ENCODE results near the gene CLEC6A.
A peak's percentile ranks its signal among the peaks of the same experiment; 100 is the strongest.
"Not testable (repeated sequence)": the region's sequence is repeated elsewhere in the genome, so short reads cannot be mapped to it uniquely, and the experiment has no call there.

Gene CLEC6A

GRCh38 chr12:8455727-8456360 is at the start of gene CLEC6A:
Gene CLEC6A, plus strand, starts transcription at chr12:8455962. Its CDS starts 150 bp downstream, at chr12:8456112.
- no peak for DNase-seq

DNA sequence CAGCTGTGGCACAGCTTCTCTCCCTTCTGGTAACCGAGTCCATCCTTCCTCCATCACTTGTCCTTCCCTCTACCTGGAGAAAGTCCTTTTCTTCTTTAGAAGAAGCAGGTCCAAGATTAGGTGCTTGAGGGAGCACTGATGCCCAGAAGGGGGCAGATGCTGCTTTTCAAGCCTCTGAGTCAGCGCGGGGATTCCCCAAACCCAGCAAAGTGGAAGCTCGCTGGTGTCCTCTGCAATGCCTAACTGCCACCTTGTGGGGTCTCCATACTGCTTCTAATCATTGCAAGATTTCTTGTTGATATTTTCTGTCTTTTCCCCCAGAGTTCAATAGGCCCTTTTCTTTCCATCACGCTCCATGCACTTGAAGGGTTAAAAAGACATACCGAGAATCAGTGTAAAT is 36.2 kb upstream of the CLEC6A start:
- peak; percentile 64 to 70 for DNase-seq

- DNase-seq = no peak
Measured at GRCh38 chr12:8420506-8420905, 35.3 kb upstream of the CLEC6A start.

GRCh38 chr12:8444536-8445278 is 11.1 kb upstream of the CLEC6A start:
- peak; percentile 18 to 20 for DNase-seq

GRCh38 chr12:8445731-8446130 is 10.0 kb upstream of the CLEC6A start:
- no peak for DNase-seq

DNA sequence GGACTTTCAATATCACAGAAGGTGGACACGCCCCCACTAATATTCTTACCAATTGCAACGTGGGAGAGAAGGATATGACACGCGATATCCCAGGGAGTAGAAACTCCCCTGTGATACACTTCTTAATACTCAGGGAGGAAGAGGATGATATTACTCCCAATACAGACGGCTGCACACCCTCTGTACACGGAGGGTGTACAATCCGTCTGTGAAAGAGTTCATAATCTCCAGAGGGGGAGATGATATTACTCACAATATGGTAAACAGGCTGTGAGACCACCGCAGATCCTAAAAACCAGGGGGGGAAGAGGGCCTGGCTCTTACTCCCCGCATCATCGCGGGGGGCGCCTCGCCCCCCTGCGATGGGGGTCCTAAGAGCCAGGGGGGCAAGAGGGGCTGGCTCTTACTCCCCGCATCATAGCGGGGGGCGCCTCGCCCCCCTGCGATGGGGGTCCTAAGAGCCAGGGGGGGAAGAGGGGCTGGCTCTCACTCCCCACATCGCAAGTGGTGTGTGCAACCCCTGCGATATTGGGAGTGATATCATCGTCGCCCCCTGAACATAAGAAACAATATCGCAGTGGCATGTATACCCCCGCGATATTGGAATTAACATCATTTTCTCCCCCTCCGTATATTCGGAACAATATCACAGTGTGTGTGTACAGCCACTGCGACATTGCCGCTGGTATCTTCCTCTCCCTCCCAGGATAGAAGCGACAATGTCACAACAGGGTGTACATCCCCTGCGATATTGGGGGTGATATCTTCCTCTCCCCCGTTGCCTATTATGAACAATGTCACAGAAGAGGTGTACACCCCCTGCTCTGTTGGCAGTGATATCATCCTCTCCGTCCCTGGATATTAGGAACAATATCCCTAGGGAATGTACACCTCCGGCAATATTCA is 8.9 kb upstream of the CLEC6A start:
- peak; percentile 15 to 19 for DNase-seq

GRCh38 chr12:8449355-8449859 is 6.4 kb upstream of the CLEC6A start:
- no peak for DNase-seq

DNA sequence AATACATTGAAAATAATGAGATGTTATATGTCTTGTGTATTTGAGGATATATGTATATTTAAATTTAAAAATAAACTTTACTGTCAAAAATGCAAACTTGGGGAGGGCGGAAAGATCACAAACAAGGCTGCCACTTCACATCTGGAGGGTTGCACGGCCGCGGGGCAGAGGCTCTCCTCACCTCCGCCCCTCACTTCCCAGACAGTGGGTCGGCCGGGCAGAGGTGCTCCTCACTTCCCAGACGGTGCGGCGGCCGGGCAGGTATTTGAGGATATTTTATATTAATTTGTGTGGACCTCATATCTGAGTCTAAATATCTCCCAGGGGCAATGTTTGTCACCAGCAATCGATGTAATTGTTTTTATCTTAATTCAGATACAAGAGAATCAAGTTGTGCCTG is 3.7 kb upstream of the CLEC6A start:
- no peak for DNase-seq

GRCh38 chr12:8453021-8453513 is 2.7 kb upstream of the CLEC6A start:
- no peak for DNase-seq

DNA sequence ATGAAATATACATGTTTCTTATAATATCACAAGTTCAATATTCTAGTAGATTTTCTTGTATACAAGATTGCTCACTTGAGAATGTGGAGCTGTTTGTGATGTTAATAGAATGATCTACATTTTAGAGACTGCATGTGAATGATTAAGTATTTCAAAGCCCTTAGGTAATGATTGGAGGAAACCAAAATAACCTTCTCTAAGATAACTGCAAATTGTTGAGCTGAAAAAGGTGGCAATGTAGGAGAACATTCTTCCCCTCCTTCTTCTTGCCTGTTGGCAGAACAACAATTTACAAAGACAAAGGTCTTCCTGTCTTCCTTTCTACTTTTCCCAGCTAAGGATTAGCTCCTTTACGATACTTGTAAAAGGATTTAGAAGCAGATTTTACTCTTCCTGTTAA is 2.0 kb upstream of the CLEC6A start:
- DNase-seq = no peak

GRCh38 chr12:8455271-8455670 is 491 bp upstream of the CLEC6A start:
- no peak for DNase-seq

- no peak for DNase-seq
Measured at GRCh38 chr12:8461426-8461825, 5.7 kb downstream of the CLEC6A start.

DNA sequence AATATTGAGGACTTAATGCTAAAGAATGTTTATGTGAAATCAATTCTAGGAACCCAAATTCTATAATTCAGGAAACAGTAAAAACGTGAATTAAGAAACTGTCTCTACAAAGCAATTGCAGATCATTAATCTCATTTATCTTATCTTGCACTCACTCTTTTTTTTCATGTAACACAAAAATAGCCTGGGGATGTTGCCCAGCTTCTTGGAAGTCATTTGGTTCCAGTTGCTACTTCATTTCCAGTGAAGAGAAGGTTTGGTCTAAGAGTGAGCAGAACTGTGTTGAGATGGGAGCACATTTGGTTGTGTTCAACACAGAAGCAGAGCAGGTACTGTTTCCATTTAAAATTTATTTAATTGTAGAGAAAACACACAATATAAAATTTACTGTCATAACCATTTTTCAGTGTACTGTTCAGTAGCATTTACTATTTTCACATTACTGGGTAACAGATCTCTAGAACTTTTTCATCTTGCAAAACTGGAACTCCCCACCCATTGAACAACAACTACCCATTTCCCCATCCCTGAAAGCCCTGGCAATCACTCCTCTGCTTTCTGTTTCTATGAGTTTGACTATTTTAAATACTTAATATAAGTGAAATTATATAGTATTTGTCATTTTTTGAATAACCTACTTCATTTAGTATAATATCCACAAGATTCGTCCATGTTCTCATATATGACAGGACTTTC is 9.7 kb downstream of the CLEC6A start:
- no peak for DNase-seq

DNA sequence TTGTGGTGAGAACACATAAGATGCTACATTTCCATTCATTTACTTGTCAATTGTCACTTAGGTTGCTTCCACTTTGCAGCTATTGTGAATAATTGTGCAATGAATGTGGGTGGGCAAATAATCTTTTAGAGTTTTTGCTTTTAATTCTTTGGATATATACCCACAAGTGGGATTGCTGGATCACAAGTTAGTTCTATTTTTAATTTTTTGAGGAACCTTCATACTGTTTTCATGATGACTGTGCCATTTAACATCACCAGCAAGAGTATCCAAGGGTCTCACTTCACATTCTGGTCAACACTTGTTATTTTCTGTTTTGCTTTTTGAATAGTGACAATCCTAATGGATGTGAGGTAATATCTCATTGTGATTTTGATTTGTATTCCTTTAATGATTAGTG is 10.5 kb downstream of the CLEC6A start:
- DNase-seq = no peak

- no peak for DNase-seq
Measured at GRCh38 chr12:8471090-8471489, 15.3 kb downstream of the CLEC6A start.

- DNase-seq = no peak
Measured at GRCh38 chr12:8475508-8476203, 19.9 kb downstream of the CLEC6A start.

GRCh38 chr12:8482571-8483061 is 26.9 kb downstream of the CLEC6A start:
- no peak for DNase-seq

- DNase-seq = no peak
Measured at GRCh38 chr12:8483079-8483478, 27.3 kb downstream of the CLEC6A start.

GRCh38 chr12:8491646-8492530 is 36.1 kb downstream of the CLEC6A start:
- DNase-seq = no peak

GRCh38 chr12:8493084-8493483 is 37.3 kb downstream of the CLEC6A start:
- DNase-seq = peak; percentile 33 to 56

- not testable (repeated sequence) for DNase-seq
Measured at GRCh38 chr12:8495671-8496070, 39.9 kb downstream of the CLEC6A start.

All from activated T-cell treated with anti-CD3 and anti-CD28 coated beads, Interleukin-2, amount 50 U/mL, for 48 hours (primary cell).